Smooth muscle cell (in vitro differentiated cells): ENCODE results near the gene CAPZA1. TPM values are rescaled to one million over a fixed set of nuclear protein-coding genes. Genes with fewer than 3 reads are reported as not detected.
A peak's percentile ranks its signal among the peaks of the same experiment; 100 is the strongest.

Experiments
- DNase-seq: peaks from one replicate; lab custom pipeline; 2025; ENCODE audit not compliant: unreplicated experiment; lab: John Stamatoyannopoulos, UW
- H2AFZ ChIP-seq: fragments of 200-600 bp; sonication (generic); 2 replicates; pipeline ENCODE4 v1.6.0; 2016; ENCODE audit warnings: antibody characterized with exemption, low read depth, mild to moderate bottlenecking
- H3F3A ChIP-seq: fragments of 200-600 bp; sonication (generic); 2 replicates; pipeline ENCODE4 v1.6.0; 2017; ENCODE audit warnings: antibody characterized with exemption, low read depth
- H3K27ac ChIP-seq: fragments of 200-600 bp; sonication (generic); 2 replicates; pipeline ENCODE4 v1.5.1; 2016; ENCODE audit warnings: low read depth, mild to moderate bottlenecking
- H3K27me3 ChIP-seq: fragments of 200-600 bp; sonication (generic); 2 replicates; pipeline ENCODE4 v1.6.1; 2016; ENCODE audit warnings: low read depth, mild to moderate bottlenecking
- H3K36me3 ChIP-seq: fragments of 200-600 bp; sonication (generic); 2 replicates; pipeline ENCODE4 v1.5.1; 2016; ENCODE audit warnings: low read depth
- H3K4me1 ChIP-seq: fragments of 200-600 bp; sonication (generic); 2 replicates; pipeline ENCODE4 v1.5.1; 2016; ENCODE audit warnings: low read depth
- H3K4me2 ChIP-seq: fragments of 200-600 bp; sonication (generic); 2 replicates; pipeline ENCODE4 v1.6.0; 2016; ENCODE audit warnings: mild to moderate bottlenecking
- H3K4me3 ChIP-seq: fragments of 200-600 bp; sonication (generic); 2 replicates; pipeline ENCODE4 v1.5.1; 2016; ENCODE audit warnings: mild to moderate bottlenecking
- H3K79me2 ChIP-seq: fragments of 200-600 bp; sonication (generic); 2 replicates; pipeline ENCODE4 v1.6.0; 2016; ENCODE audit warnings: low read depth, mild to moderate bottlenecking
- H3K9ac ChIP-seq: fragments of 200-600 bp; sonication (generic); 2 replicates; pipeline ENCODE4 v1.6.0; 2016; ENCODE audit warnings: low read depth
- H3K9me3 ChIP-seq: fragments of 200-600 bp; sonication (generic); replicated peaks from 2 replicates; pipeline ENCODE4 v1.5.1; 2016; ENCODE audit warnings: low read depth
- H4K20me1 ChIP-seq: fragments of 200-600 bp; sonication (generic); 2 replicates; pipeline ENCODE4 v1.6.0; 2016; ENCODE audit warnings: low read depth
- WGBS: methylation state at CpG from one replicate; pipeline ENCODE4 v1.1.7; 2016; ENCODE audit warnings: low lambda C conversion rate; 5-methylcytosine and 5-hydroxymethylcytosine counted together
- polyA plus RNA-seq: library from polyadenylated mRNA; unstranded; fragments of >200 nt; fragmentation: Nextera tagmentation; extraction: Ambion mirVana; gene quantifications from 2 replicates; pipeline ENCODE4 v1.2.1, GENCODE V29; 2016
- total RNA-seq: library from RNA; depleted of rRNA; stranded (reverse); fragments of >200 nt; gene quantifications from 2 replicates; pipeline ENCODE4 v1.2.3, GENCODE V29; 2014
- TF ChIP-seq, protein P1 (sequence below): fragments of 200-600 bp; sonication (generic); IDR thresholded peaks from 2 replicates; pipeline ENCODE4 v1.5.1; 2017; ENCODE audit warnings: borderline replicate concordance, mild to moderate bottlenecking, antibody characterized with exemption; ENCODE audit not compliant: insufficient read depth, poor library complexity, severe bottlenecking

The CAPZA1 gene
- total and polyA plus RNA-seq, 2 experiments from 2014 or later: 100 to 264 TPM

DNA sequence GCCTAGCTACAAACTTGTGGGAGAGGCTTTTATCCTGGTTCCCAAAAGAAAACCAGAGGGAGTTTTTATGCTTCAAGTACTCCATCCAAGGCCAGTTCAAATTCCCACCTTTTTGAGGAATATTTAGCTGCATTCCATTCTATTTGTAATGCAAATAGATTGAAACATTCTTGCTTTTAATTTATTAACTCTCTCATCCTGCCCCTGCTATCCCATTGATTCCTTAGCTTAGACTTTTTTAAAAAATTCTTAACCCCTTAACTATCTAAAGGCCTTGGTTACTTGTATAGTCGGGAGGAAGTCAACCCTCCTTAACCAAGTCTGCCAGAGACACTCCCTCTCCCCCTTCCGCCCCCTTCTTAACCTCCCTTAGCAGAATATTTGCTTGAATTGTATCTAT is 52.4 kb downstream of the CAPZA1 start:
- WGBS: 73% methylated on average over 2 of the region's 2 CpGs
- no peak overlapping the region for H3K27ac ChIP-seq
- H3K27me3 ChIP-seq: no peaks in the 10 kb centered on the region
- H3K36me3 ChIP-seq: peaks cover 27% of the 10 kb centered on the region
- DNase-seq: no peak
- no peaks in the 10 kb centered on the region for H3K9me3 ChIP-seq
- H3K79me2 ChIP-seq: peaks cover 19% of the 10 kb centered on the region
- peaks cover 3% of the 10 kb centered on the region for H3K4me1 ChIP-seq
- no peak overlapping the region for H3K9ac ChIP-seq
- H4K20me1 ChIP-seq: no peaks in the 10 kb centered on the region
- no peak overlapping the region for H2AFZ ChIP-seq
- TF ChIP-seq, protein P1, sequence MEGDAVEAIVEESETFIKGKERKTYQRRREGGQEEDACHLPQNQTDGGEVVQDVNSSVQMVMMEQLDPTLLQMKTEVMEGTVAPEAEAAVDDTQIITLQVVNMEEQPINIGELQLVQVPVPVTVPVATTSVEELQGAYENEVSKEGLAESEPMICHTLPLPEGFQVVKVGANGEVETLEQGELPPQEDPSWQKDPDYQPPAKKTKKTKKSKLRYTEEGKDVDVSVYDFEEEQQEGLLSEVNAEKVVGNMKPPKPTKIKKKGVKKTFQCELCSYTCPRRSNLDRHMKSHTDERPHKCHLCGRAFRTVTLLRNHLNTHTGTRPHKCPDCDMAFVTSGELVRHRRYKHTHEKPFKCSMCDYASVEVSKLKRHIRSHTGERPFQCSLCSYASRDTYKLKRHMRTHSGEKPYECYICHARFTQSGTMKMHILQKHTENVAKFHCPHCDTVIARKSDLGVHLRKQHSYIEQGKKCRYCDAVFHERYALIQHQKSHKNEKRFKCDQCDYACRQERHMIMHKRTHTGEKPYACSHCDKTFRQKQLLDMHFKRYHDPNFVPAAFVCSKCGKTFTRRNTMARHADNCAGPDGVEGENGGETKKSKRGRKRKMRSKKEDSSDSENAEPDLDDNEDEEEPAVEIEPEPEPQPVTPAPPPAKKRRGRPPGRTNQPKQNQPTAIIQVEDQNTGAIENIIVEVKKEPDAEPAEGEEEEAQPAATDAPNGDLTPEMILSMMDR: no peak
- peaks cover 37% of the 10 kb centered on the region for H3F3A ChIP-seq
- H3K4me2 ChIP-seq: no peak overlapping the region
- no peak overlapping the region for H3K4me3 ChIP-seq

DNA sequence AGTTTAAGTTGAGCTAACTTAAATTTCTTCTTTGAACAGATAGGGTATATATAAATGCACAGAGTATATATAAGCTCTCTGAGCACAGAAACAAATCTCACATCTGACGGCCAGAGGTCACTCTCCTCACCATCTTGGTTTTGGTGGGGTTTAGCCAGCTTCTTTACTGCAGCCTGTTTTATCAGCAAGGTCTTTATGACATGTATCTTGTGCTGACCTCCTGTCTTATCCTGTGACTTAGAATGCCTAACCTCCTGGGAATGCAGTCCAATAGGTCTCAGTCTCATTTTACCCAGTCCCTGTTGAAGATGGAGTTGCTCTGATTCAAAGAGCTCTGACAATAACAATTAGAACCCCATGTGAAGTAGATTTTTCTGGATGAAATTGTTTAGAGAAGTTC is 53.2 kb downstream of the CAPZA1 start:
- Histone ChIP-seq H3K27me3 (no peaks in the 10 kb centered on the region), H3K9ac (no peak overlapping the region), H3K27ac (no peak overlapping the region), H3K4me3 (no peak overlapping the region), H3K4me1 (peaks cover 3% of the 10 kb centered on the region), H2AFZ (no peak overlapping the region), H3K36me3 (peaks cover 24% of the 10 kb centered on the region), H3F3A (peaks cover 33% of the 10 kb centered on the region), H3K79me2 (peaks cover 27% of the 10 kb centered on the region), H3K9me3 (no peaks in the 10 kb centered on the region), H3K4me2 (no peak overlapping the region), H4K20me1 (peaks cover 4% of the 10 kb centered on the region)
- DNase-seq: no peak
- TF ChIP-seq, protein P1: no peak
- 66% methylated on average over 1 of the region's 1 CpG for WGBS

DNA sequence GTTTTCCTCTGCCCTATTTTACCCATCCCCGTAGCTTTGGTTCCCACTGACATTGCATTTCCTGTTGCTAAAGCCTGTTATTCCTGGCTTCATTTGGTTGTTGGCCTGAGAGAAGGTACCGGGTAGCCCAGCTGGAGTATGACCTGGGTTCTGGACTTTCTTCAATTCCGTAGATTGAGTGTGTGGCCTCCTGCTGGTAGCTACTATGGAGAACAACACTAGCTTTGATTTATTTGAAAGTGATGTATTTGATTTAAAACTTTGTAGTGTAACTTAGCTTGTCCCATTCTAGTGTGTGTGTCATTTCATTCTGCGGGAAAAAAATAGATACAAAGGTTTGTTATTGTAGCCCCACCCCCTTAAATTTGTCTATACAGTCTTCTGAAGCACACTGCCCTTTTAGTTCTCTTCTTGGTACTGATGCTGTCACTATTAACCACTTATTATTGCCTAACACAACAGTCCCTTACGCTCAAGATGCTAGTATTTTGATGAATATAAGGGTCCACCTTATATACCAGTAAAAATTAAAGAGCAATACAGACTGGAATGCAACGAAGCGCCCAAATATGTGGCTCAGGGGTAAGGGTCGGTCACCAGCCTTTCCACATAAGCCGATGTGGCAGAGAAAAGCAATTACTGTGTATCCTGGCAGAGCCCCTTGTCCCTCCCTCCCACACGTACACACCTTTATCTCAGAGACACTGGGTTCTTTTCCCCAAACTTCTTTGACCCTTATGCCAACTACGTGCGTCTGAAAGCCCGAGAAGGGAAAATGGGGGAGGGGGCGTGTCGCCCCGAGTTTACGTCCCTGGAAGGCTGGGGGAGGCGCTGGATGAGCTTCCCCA is 54.2 kb downstream of the CAPZA1 start:
- Histone ChIP-seq H3K27me3 (no peaks in the 10 kb centered on the region), H2AFZ (no peak overlapping the region), H3K4me3 (peak overlapping the region; percentile 95), H3K9ac (peak overlapping the region; percentile 83), H3K9me3 (no peaks in the 10 kb centered on the region), H3K4me1 (peaks cover 3% of the 10 kb centered on the region), H3K27ac (peak overlapping the region; percentile 70), H3K4me2 (peak overlapping the region; percentile 96), H3K36me3 (peaks cover 16% of the 10 kb centered on the region), H4K20me1 (peaks cover 6% of the 10 kb centered on the region), H3K79me2 (peaks cover 31% of the 10 kb centered on the region), H3F3A (peaks cover 25% of the 10 kb centered on the region)
- TF ChIP-seq, protein P1: peak; percentile 46
- no peak for DNase-seq
- WGBS: 14% methylated on average over 17 of the region's 18 CpGs
